GM19438 (cell line): Measurements from ENCODE around the gene BICC1.

ENCODE experiments used
- ATAC-seq: cut with Tn5 transposase; IDR thresholded peaks from one replicate; pipeline ENCODE4 v1.9.1; 2021; ENCODE audit warnings: low read depth; ENCODE audit not compliant: unreplicated experiment

The BICC1 gene

GRCh38 chr10:58734116-58734515 lies 221.4 kb downstream of the BICC1 start:
- no peak for ATAC-seq

- no peak for ATAC-seq
Measured at GRCh38 chr10:58734664-58735063, 222.0 kb downstream of the BICC1 start.

DNA sequence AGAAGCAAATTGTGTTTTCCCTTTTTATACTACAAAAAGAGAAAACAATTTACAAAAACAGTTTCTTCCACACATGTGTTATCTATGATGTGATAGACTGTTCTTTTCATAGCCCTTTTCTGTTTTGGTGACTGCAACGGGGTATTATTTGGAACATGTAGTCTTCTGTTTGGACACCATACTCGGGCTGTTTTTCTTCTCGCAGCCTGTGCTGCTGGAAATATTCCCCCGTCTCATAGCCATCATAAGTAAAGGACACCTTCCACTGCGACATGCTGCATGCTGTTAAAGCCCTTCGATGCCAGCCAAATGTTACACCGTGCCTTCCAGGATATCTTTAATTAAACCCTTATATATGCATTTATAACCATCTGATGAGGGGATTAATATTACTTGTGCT lies 222.4 kb downstream of the BICC1 start:
- no peak for ATAC-seq

DNA sequence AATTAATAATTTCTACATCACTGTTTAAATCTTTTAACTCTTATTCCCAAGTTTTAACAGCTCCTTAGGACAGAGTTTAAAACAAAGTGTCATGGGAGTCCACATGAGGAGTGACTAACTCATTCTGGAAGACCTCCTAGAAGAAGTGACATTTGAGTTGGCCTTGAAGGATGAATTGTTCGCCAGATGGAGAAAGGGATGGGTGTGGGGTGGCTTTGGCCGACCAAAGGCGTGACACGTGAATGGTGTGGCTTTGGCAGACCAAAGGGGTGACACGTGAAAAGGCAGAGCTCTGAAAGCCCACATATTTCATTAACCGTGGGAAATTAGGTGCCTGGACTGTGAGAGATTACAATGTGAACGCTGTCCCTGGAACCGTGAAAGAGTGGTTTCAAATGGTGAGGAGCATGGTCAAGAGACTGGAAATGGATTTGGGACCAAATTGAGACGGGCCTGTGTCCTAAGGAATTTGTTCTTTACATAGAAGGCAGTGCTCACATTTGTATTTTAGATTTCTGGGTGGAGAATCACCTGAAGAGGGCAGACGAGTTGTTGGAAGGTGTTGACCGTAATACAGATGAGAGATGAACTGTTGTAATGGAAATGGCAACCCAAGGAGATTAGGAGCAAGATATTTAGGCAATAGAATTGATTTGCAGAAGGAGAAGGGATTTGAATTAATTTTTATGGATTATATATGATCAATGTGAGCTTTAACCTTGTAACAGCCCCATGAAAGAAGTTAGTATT lies 228.1 kb downstream of the BICC1 start:
- ATAC-seq = no peak

GRCh38 chr10:58741673-58742072 lies 229.0 kb downstream of the BICC1 start:
- no peak for ATAC-seq

GRCh38 chr10:58742141-58742540 lies 229.5 kb downstream of the BICC1 start:
- ATAC-seq = no peak

DNA sequence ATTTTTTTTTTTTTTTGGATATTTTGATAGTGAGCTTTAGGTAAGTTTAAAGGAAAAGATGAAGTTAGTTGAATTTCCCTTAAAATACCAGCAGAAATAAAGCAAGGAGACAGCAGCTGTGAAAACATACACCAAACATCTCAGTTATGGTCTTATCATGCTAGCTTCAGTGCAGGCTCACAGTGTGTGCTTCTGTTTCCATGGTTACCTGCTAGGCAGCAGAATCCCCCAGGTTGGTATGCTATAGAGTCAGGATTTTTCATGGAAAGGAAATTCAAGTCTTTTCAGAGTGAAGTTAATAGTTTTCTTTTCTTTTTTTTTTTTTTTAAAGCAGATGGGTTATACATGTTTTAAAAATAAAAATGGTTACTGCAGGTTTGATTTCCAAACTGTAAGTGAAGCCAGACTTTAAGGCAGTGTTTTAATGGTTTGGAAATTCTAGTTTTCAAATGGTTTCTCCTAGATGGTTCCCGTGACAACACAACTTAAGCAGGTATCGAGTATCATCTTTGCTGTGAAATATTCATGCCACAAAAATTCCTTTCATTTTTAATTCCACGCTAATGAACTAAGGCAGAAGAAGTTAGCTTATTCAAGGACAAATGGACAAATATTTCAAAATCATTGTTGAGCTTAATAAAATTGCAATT lies 230.9 kb downstream of the BICC1 start:
- ATAC-seq = no peak

DNA sequence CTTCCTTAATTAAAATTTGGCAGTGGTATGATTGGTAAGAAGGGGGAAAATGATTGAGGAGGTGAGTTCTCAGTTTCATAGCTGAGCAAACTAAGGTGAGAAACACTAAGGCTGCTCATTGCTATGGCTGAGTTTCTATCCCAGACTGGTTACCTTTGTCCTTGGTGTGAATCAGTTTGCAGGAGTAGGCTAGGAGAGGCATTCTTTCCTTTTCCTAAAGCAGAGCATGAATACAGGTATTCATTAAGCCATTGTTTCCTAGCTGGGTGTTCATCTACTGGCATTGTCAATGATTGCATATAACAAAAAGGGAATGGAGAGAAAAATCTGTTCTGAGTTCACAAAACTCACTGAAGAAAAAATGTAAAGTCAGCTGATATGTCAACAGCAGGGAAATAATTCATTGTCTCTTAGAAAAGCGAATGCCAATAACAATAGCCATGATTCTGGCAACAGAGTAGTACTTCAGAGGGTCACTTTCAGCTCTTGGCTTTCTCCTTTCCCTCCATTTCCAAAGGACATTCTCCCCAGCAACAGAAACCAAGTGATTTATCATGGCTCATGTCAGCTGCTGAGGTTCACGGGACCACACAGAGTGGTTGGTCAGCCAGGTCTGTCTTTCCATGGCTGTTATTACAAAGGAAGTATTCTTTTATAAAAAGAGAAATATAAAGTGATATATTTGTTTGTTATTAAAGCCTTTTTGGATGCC lies 234.0 kb downstream of the BICC1 start:
- ATAC-seq = no peak

DNA sequence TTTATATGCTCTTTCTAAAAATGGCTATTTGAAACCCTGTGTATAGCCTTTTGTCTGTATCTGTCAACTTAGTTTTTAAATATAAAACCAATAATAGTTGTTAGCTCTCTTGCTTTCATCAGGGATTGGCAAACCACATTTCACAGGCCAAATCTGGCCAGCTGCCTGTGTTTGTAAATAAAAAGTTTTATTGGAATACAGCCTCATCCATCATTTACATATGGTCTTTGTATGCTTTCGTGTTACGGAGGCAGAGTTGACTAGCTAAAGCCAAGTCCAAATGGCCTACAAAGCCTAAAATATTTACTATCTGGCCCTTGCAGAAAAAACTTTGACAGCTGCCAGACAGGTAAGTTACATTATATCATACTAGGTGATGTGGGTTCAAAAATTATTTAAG lies 235.0 kb downstream of the BICC1 start:
- no peak for ATAC-seq

DNA sequence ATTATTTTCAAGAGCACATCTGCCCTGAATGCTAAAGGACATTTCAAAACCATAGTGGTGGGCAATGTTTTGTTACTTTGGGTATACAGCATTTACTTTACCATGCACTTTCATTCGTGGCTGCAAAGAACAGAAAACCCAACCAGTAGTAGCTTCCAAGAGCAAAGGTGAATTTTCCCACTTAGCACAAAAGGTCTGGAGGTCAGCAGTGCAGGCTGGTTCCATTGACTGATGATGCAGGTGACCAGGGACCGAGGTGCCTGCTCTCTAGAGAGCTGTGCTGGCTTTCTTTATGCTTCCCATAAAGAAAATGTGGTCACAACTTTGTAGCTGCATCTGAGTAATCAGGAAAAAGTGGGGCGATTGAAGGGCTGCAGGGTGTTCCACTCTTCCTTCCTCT lies 240.0 kb downstream of the BICC1 start:
- no peak for ATAC-seq

- no peak for ATAC-seq
Measured at GRCh38 chr10:58753425-58753824, 240.8 kb downstream of the BICC1 start.

DNA sequence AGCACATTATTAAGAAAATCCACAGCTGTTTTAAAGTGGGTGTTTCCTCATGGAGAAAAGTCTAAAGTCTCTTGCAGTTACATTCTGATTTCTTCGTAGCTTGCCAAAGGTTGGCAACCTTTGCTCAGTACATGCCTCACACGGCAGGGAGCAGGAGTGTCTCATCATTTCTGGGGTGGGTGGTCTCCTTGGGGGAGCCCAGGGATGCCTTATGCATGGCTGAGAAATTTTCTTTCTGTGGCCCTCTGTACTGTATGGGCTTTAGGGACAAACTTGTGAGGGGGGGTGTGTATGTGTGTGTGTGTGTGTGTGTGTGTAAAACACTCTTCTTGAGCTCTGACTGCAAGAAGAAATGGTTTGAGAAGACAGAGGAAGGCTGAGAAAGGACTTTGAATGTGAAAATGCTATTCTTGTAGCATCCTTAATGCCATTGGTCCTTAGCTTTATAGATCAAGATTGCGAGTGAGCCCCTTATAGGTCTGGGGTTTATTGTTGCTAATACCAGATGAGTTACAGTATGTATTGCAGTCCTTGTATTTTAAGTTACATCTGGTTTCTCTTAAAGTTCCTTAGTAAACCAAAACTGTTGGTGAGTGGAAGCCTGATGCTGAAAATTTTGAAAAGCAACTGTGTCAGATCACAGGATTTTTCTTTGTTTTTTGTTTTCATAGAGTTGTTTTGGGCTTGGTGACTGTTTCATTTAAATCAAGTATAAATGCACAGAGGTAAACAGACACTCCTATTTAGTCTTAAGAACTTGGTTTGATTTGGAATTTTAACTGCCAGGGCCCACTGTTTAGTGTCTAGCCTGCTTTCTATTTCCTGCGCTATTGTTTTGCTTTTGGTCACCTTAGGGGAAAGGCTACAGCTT lies 242.0 kb downstream of the BICC1 start:
- ATAC-seq = no peak

- no peak for ATAC-seq
Measured at GRCh38 chr10:58755340-58755610, 242.6 kb downstream of the BICC1 start.

DNA sequence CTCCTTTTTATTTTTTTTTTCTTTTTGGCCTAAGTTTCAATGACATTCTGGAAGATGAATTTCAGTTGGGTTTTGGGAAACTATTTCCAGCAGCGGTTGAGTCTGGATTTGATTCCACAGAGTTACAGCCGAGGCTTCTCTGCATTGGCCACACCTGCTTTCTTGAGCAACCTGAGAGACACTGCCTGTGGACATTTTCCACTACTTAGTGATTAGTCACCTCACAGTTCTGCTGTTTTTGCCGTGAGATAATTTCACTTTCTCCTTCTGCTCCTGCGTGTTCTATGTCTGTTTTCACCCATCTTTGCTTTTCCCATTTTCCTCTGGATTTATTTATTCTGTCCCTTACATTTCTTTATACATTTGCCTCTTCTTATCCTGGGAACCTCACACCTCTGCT lies 243.0 kb downstream of the BICC1 start:
- no peak for ATAC-seq

DNA sequence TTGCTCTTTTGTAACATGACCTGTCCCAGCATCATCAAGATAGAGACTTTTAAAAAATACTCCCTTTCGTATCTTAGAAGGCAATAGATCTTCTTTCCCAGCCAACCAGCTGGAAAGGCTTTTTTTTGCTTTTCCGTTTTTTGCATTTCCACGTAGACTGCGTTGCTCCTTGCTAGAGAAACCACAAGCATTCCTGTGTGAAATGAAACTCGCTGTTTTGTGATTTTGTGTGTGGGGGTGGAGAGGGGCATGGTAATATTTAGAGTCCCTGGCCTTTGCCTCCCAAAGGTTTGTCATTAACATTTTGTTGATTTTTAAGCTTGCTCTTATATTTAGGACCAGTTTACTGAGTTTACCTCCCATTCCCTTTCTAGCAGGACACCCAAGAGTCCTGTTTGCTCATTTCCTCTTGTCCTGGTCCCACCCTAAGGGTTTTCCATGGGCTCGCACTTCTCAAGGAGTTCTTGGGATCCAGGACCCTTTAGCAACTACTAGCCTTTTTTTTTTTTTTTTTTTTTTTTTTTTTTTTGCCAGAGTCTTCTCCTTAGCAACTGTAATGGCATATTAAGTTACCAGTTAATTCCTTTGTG lies 243.6 kb downstream of the BICC1 start:
- no peak for ATAC-seq

- ATAC-seq = no peak
Measured at GRCh38 chr10:58757352-58758065, 244.8 kb downstream of the BICC1 start.

DNA sequence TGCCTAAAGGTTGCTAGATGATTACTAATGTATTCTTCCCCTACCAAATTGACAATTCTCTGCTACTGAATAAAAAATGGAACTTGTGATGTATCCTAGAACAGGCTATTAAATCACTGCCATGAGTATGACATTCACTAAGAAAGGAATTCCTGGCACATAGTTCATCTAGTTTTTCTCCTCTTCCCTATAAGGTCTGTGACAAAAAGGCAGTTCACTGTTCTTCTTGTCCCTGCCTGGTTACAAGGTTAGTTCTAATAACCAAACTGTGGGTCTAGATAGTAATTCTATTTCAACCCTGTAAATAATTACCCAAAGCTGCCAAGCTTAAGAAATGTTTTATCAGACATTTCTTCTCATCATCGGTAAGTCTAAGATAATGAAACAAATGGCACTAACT lies 245.6 kb downstream of the BICC1 start:
- ATAC-seq = no peak

DNA sequence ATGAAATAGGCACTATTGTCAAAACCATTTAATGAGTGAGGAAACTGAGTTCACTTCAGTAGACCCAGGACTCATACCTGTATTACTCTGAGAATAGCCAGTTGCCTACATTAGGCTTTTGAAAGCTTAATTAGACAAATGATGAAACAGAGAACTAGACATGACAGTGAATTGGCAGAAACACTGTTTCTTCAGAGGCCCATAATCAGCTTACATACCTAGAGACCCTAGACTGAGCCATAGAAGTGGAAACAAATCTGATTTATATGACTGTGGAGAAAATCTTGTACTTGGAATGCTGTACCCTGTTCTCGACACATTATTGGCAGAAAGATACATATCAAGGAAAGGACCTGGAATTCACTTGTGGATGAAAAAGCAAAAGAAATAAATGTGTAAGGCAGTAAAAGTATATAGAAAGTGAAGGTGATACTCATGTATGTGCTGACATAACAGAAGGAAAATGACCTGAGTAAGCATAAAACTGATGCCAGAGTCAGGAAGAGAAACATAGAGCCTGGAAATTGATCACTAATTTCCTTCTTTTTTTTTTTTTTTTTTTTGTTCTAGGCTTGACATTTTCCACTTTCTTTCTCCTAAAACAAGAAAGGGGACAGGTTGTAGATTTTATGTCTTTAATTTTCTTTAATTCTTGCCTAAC lies 251.5 kb downstream of the BICC1 start:
- no peak for ATAC-seq

GRCh38 chr10:58765910-58766309 lies 253.2 kb downstream of the BICC1 start:
- ATAC-seq = no peak

GRCh38 chr10:58767652-58768051 lies 255.0 kb downstream of the BICC1 start:
- no peak for ATAC-seq
